ENCODE results near the gene UIMC1.
"Not testable (repeated sequence)": the region's sequence is repeated elsewhere in the genome, so short reads cannot be mapped to it uniquely, and the experiment has no call there.

UIMC1 gene

DNA sequence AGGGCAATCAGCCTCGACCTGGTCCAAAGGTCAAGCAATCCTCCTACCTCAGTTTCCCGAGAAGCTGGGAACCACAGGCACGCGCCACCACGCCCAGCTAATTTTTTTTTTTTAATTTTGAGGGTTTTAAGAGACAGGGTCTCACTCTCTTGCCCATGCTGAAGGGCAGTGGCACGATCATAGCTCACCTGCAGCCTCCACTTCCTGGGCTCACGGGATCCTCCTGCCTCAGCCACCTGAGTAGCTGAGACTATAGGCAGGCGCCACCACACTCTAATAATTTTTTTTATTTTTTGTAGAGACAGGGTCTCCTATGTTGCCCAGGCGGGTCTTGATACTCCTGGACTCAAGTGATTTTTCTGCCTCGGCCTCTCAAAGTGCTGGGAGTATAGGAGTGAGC is 1.6 kb downstream of the UIMC1 start:
- H2AFZ ChIP-seq (ENCODE audit: low read length): no peak overlapping the region
- peak overlapping the region; percentile 87 for H3K4me2 ChIP-seq (ENCODE audit: low read depth, low read length, poor library complexity, severe bottlenecking)
- H3K27me3 ChIP-seq (ENCODE audit: insufficient read depth, low read length, poor library complexity, severe bottlenecking): no peaks in the 10 kb centered on the region
- H3K4me1 ChIP-seq (ENCODE audit: insufficient read depth, low read length, poor library complexity, severe bottlenecking): peaks cover 12% of the 10 kb centered on the region
- TF ChIP-seq, protein P1, sequence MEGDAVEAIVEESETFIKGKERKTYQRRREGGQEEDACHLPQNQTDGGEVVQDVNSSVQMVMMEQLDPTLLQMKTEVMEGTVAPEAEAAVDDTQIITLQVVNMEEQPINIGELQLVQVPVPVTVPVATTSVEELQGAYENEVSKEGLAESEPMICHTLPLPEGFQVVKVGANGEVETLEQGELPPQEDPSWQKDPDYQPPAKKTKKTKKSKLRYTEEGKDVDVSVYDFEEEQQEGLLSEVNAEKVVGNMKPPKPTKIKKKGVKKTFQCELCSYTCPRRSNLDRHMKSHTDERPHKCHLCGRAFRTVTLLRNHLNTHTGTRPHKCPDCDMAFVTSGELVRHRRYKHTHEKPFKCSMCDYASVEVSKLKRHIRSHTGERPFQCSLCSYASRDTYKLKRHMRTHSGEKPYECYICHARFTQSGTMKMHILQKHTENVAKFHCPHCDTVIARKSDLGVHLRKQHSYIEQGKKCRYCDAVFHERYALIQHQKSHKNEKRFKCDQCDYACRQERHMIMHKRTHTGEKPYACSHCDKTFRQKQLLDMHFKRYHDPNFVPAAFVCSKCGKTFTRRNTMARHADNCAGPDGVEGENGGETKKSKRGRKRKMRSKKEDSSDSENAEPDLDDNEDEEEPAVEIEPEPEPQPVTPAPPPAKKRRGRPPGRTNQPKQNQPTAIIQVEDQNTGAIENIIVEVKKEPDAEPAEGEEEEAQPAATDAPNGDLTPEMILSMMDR (conservative IDR thresholded peaks at IDR 0.05; ENCODE audit: low read length): no peak
- TF ChIP-seq EZH2phosphoT487 (IDR thresholded peaks at IDR 0.05; ENCODE audit: borderline replicate concordance): no peak
- no peaks in the 10 kb centered on the region for H3K36me3 ChIP-seq (ENCODE audit: insufficient read depth, low read length)
- no peaks in the 10 kb centered on the region for H3F3A ChIP-seq (ENCODE audit: low read depth)
- H3K9me3 ChIP-seq (ENCODE audit: insufficient read depth, low read depth, low read length): no peaks in the 10 kb centered on the region
- peak overlapping the region; percentile 91 for H3K9ac ChIP-seq (ENCODE audit: low read depth, low read length, poor library complexity, severe bottlenecking)
- H4K20me1 ChIP-seq (ENCODE audit: insufficient read depth, low read length, poor library complexity, severe bottlenecking): peaks cover 33% of the 10 kb centered on the region
- H3K79me2 ChIP-seq (ENCODE audit: insufficient read depth, low read length): peaks cover 59% of the 10 kb centered on the region
- no peaks in the 10 kb centered on the region for H3K9me2 ChIP-seq (replicated peaks; ENCODE audit: low read depth, low read length)
- H3K4me3 ChIP-seq (ENCODE audit: low read length, poor library complexity, severe bottlenecking): peak overlapping the region; percentile 90

- H3K4me1 ChIP-seq (ENCODE audit: insufficient read depth, low read length, poor library complexity, severe bottlenecking): peaks cover 12% of the 10 kb centered on the region
- H3K36me3 ChIP-seq (ENCODE audit: insufficient read depth, low read length): no peaks in the 10 kb centered on the region
- H3K4me2 ChIP-seq (ENCODE audit: low read depth, low read length, poor library complexity, severe bottlenecking): peak overlapping the region; percentile 87
- H2AFZ ChIP-seq (ENCODE audit: low read length): no peak overlapping the region
- no peak overlapping the region for H3K9ac ChIP-seq (ENCODE audit: low read depth, low read length, poor library complexity, severe bottlenecking)
- no peaks in the 10 kb centered on the region for H3F3A ChIP-seq (ENCODE audit: low read depth)
- no peaks in the 10 kb centered on the region for H3K9me3 ChIP-seq (ENCODE audit: insufficient read depth, low read depth, low read length)
- TF ChIP-seq, protein P1 (conservative IDR thresholded peaks at IDR 0.05; ENCODE audit: low read length): no peak
- no peak for TF ChIP-seq EZH2phosphoT487 (IDR thresholded peaks at IDR 0.05; ENCODE audit: borderline replicate concordance)
- H3K79me2 ChIP-seq (ENCODE audit: insufficient read depth, low read length): peaks cover 70% of the 10 kb centered on the region
- H4K20me1 ChIP-seq (ENCODE audit: insufficient read depth, low read length, poor library complexity, severe bottlenecking): peaks cover 33% of the 10 kb centered on the region
- no peaks in the 10 kb centered on the region for H3K9me2 ChIP-seq (replicated peaks; ENCODE audit: low read depth, low read length)
- H3K4me3 ChIP-seq (ENCODE audit: low read length, poor library complexity, severe bottlenecking): peak overlapping the region; percentile 38
- H3K27me3 ChIP-seq (ENCODE audit: insufficient read depth, low read length, poor library complexity, severe bottlenecking): no peaks in the 10 kb centered on the region
Measured at GRCh38 chr5:177003649-177004048, 2.9 kb downstream of the UIMC1 start.

GRCh38 chr5:176999526-176999925 is 7.1 kb downstream of the UIMC1 start:
- peaks cover 85% of the 10 kb centered on the region for H3K79me2 ChIP-seq (ENCODE audit: insufficient read depth, low read length)
- H3K4me2 ChIP-seq (ENCODE audit: low read depth, low read length, poor library complexity, severe bottlenecking): not testable (repeated sequence)

DNA sequence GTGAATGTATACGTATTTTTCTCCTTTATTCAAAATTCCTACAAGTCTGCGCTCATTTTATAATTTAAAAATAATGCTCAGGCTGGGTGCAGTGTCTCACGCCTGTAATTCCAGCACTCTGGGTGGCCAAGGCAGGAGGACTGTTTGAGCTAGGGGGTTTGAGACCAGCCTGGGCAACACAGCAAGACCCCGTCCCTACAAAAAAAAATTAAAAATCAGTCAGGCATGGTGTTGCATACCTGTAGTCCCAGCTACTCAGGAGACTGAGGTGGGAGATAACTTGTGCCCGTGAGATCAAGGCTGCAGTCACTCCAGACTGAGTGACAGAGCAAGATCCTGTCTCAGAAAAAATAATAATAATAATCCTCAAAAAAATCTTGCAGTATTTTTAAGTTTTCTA is 7.8 kb downstream of the UIMC1 start:
- Histone ChIP-seq H2AFZ (ENCODE audit: low read length) (no peak overlapping the region), H3F3A (ENCODE audit: low read depth) (no peaks in the 10 kb centered on the region), H4K20me1 (ENCODE audit: insufficient read depth, low read length, poor library complexity, severe bottlenecking) (peaks cover 22% of the 10 kb centered on the region), H3K9me3 (ENCODE audit: insufficient read depth, low read depth, low read length) (no peaks in the 10 kb centered on the region), H3K4me1 (ENCODE audit: insufficient read depth, low read length, poor library complexity, severe bottlenecking) (peaks cover 5% of the 10 kb centered on the region), H3K4me3 (ENCODE audit: low read length, poor library complexity, severe bottlenecking) (no peak overlapping the region), H3K9me2 (replicated peaks; ENCODE audit: low read depth, low read length) (no peaks in the 10 kb centered on the region), H3K79me2 (ENCODE audit: insufficient read depth, low read length) (peaks cover 85% of the 10 kb centered on the region), H3K4me2 (ENCODE audit: low read depth, low read length, poor library complexity, severe bottlenecking) (no peak overlapping the region), H3K27me3 (ENCODE audit: insufficient read depth, low read length, poor library complexity, severe bottlenecking) (no peaks in the 10 kb centered on the region), H3K36me3 (ENCODE audit: insufficient read depth, low read length) (no peaks in the 10 kb centered on the region), H3K9ac (ENCODE audit: low read depth, low read length, poor library complexity, severe bottlenecking) (no peak overlapping the region)
- TF ChIP-seq, protein P1 (conservative IDR thresholded peaks at IDR 0.05; ENCODE audit: low read length): no peak
- TF ChIP-seq EZH2phosphoT487 (IDR thresholded peaks at IDR 0.05; ENCODE audit: borderline replicate concordance): no peak

More at GRCh38 chr5:176999526-176999925, 7.1 kb downstream of the UIMC1 start:
- not testable (repeated sequence) for H3K9ac ChIP-seq (ENCODE audit: low read depth, low read length, poor library complexity, severe bottlenecking); H3K36me3 ChIP-seq (ENCODE audit: insufficient read depth, low read length); H3K4me1 ChIP-seq (ENCODE audit: insufficient read depth, low read length, poor library complexity, severe bottlenecking); H2AFZ ChIP-seq (ENCODE audit: low read length); H3K27me3 ChIP-seq (ENCODE audit: insufficient read depth, low read length, poor library complexity, severe bottlenecking); H3K9me3 ChIP-seq (ENCODE audit: insufficient read depth, low read depth, low read length); H3K9me2 ChIP-seq (replicated peaks; ENCODE audit: low read depth, low read length); H3K4me3 ChIP-seq (ENCODE audit: low read length, poor library complexity, severe bottlenecking); H3F3A ChIP-seq (ENCODE audit: low read depth)
- H4K20me1 ChIP-seq (ENCODE audit: insufficient read depth, low read length, poor library complexity, severe bottlenecking): peaks cover 27% of the 10 kb centered on the region
